ENCODE measurements around the gene KCNT2.

GRCh38 chr1:196366817-196367495 lies 241.3 kb downstream of the KCNT2 start:
- TF ChIP-seq CTCF (IDR thresholded peaks at IDR 0.05; ENCODE audit: poor library complexity, severe bottlenecking) = no peak
- TF ChIP-seq, protein P1, sequence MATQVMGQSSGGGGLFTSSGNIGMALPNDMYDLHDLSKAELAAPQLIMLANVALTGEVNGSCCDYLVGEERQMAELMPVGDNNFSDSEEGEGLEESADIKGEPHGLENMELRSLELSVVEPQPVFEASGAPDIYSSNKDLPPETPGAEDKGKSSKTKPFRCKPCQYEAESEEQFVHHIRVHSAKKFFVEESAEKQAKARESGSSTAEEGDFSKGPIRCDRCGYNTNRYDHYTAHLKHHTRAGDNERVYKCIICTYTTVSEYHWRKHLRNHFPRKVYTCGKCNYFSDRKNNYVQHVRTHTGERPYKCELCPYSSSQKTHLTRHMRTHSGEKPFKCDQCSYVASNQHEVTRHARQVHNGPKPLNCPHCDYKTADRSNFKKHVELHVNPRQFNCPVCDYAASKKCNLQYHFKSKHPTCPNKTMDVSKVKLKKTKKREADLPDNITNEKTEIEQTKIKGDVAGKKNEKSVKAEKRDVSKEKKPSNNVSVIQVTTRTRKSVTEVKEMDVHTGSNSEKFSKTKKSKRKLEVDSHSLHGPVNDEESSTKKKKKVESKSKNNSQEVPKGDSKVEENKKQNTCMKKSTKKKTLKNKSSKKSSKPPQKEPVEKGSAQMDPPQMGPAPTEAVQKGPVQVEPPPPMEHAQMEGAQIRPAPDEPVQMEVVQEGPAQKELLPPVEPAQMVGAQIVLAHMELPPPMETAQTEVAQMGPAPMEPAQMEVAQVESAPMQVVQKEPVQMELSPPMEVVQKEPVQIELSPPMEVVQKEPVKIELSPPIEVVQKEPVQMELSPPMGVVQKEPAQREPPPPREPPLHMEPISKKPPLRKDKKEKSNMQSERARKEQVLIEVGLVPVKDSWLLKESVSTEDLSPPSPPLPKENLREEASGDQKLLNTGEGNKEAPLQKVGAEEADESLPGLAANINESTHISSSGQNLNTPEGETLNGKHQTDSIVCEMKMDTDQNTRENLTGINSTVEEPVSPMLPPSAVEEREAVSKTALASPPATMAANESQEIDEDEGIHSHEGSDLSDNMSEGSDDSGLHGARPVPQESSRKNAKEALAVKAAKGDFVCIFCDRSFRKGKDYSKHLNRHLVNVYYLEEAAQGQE (IDR thresholded peaks at IDR 0.05; ENCODE audit: borderline replicate concordance) = no peak
- no peak for TF ChIP-seq EP300 (conservative IDR thresholded peaks at IDR 0.05; ENCODE audit: poor library complexity, severe bottlenecking)
- TF ChIP-seq TAF1 (IDR thresholded peaks at IDR 0.05; ENCODE audit: low read depth) = no peak
- TF ChIP-seq POLR2AphosphoS5 (IDR thresholded peaks at IDR 0.05) = no peak
- TF ChIP-seq MXI1 (conservative IDR thresholded peaks at IDR 0.05; ENCODE audit: poor library complexity, severe bottlenecking) = no peak

Measured in neural cell (in vitro differentiated cells).